GM18499 (cell line): ENCODE data around the gene MAP4K4.
"Not testable (repeated sequence)": the region's sequence is repeated elsewhere in the genome, so short reads cannot be mapped to it uniquely, and the experiment has no call there.

Experiments
- ATAC-seq: cut with Tn5 transposase; IDR thresholded peaks from one replicate; pipeline ENCODE4 v1.9.1; 2021; ENCODE audit warnings: moderate number of reproducible peaks; ENCODE audit not compliant: insufficient read depth, unreplicated experiment

The MAP4K4 gene

DNA sequence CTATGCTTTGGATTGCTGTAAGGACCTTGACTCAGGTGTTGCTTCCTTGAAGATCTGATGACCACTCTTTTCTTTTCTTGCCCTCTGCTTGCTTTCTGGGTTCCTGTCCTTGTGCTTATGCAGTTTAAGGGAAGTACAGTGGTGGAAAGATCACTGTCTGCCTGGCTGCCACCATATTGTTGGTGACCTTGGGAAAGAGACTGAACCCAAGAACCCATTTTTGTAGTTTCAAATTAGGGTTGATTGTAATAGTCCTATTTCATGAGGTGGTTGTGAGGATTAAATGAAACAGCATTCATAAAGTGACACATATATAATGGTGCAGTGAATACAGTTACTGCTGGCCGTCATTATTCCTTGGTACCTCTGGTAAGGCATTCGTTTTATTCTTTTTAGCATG lies 41.1 kb downstream of the MAP4K4 start:
- ATAC-seq: no peak

GRCh38 chr2:101740555-101740964 lies 43.1 kb downstream of the MAP4K4 start:
- ATAC-seq: no peak

DNA sequence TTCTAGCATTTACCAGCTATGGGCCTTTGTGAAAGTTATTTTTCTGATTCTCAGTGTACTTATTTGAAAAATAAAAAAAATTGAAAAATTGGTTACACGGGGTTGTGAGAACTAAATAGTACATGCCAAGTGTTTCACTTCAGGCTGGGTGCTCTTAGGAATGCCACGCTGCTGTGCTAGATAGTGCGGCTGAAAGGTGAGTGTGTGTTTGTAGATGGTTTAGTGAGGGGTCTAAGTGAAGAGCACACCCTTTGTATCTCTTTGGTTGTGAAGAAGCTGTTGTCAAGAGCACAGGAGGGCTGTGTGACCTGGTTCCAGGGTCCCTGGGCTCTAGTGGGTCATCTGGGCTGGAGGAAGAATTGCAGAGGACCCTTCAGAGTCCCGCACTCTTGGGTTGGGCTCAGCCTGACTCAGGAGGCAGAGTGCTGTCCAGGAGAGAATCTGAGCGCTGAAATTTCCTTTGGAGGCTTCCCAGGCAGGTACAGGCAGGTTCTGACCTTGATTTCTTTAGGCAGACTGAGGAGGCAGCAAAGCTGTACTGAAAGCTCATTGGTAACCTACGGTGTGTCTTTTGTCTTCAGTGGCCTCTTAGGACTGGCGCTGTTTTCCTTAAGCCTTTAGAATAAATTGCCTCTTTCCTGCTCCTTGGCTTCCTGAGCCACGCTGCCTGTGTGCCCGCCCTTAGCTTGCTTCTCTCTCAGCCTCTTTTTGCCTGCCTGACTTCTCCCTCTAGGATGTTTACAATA lies 44.4 kb downstream of the MAP4K4 start:
- no peak for ATAC-seq

- no peak for ATAC-seq
Measured at GRCh38 chr2:101742547-101742946, 45.0 kb downstream of the MAP4K4 start.

- no peak for ATAC-seq
Measured at GRCh38 chr2:101743288-101743687, 45.8 kb downstream of the MAP4K4 start.

GRCh38 chr2:101744832-101745231 lies 47.3 kb downstream of the MAP4K4 start:
- ATAC-seq: no peak

DNA sequence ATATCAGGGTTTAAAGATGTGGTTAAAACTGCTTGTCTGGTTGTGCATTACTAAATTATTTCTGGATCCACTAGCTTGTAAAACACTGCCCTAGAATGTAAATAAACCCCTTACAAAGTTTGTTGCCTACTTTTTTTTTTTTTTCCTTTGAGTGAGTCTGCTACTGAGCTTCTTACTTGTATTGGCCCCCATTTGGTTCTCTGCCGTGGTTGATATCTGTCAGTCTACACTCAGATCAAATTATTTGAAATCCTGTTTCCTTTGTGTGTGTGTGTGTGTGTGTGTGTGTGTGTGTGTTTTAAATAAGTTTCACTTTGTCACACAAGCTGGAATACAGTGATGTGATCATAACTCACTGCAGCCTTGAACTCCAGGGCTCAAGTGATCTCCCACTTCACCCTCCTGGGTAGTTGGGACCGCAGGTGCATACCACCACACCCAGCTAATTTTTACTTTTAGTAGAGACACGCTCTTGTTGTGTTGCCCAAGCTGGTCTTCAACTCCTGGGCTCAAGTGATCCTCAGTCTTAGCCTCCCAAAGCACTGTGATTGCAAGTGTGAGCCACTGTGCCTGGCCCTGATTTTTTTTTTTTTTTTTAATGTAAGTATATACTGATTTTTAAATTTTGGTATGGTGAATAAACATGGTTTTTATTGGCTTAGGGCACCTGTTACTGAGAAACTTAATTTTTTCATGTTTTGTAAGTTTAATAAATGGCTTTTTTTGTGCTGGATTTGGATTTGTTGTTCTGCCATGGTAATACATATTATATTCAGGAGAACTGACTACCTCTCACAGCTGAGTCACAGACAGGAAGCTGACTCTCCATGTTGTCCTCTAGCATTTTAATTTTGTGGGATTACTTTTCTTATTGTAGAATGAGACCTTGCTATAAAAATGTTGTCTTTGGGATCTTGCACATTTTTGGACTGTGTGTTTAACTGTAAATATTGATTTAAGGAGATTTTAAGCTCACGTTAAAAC lies 48.5 kb downstream of the MAP4K4 start:
- ATAC-seq: no peak

- ATAC-seq: no peak
Measured at GRCh38 chr2:101748000-101748399, 50.5 kb downstream of the MAP4K4 start.

- ATAC-seq: not testable (repeated sequence)
Measured at GRCh38 chr2:101748462-101748861, 51.0 kb downstream of the MAP4K4 start.

- ATAC-seq: no peak
Measured at GRCh38 chr2:101750688-101751087, 53.2 kb downstream of the MAP4K4 start.

DNA sequence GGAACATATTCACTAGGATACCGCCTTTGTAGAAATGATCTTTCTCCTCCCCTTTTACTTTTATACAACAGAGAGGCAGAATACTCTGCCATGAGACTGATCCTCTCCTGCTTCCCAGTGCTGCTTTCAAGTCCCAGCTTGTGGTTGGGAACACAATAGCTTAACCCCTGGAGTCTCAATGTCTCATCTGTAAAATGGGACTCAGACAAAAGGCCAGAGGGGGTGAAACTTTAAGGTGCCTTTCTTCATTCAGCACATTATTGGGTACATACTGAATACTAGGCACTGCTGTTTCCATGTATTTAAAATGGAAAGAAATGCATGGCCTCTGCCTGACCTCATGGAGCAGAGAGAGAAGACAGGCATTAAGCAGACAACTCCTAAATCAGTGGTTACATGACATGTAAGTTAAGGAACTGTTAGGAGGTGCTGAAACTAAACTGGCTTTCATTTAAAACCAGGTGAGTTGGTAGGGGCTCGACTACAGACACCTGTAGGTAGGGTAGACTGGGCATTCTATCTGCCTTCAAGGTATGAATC lies 53.8 kb downstream of the MAP4K4 start:
- no peak for ATAC-seq

DNA sequence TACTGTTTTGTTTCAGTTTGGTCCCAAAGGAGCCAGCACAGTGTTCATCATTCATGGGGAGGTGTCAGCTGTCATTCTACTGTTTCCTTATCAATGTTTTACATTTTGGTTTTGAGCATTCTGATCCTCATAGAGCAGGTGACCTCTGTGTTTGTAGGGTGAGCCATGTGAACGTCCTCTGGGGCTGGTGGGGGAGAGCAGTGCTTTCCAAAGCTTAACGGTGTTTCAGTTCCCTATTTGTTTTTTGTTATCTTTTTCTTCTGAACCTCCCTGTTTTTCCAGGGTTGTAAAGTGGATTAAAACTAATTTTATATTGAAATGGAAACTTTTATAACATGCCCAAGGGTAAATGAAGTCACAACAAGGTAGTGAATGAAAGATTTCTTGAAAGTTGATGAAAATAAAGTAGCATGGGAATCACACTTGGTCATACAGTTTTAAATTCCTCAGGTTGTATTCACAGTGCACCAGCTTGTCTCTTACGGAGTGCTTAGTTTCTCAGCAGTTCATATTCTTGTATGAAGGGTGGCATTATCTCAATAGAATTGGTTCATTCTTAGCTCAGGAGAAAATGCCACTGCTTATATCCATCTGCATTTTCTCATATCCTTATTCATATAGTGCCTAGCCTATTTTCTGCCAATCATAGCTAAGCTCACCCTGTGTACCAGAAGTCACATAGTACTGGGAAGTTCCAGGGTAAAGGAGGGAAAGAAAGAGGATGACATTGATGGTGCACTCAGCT lies 54.5 kb downstream of the MAP4K4 start:
- peak; percentile 67 for ATAC-seq

- ATAC-seq: no peak
Measured at GRCh38 chr2:101752716-101753616, 55.5 kb downstream of the MAP4K4 start.

- ATAC-seq: no peak
Measured at GRCh38 chr2:101753720-101754490, 56.4 kb downstream of the MAP4K4 start.

DNA sequence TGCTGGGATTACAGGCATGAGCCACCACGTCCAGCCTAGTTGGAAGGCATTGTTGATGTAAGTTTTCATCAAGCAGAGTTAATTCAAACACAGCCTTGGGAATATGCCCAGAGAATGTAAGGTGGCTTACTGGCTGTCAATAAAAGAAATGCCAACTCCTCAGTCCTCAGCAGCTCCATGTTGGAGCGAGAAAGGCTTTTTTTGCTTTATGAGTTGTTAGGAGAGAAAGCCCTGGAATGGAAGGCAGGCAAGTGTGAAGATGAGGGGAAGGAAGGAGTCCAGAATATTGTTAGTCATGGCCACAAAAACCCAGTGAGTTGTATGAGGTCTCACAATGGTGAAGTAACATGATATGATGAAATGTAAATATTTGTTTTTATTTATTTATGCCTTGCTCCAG lies 57.1 kb downstream of the MAP4K4 start:
- no peak for ATAC-seq

DNA sequence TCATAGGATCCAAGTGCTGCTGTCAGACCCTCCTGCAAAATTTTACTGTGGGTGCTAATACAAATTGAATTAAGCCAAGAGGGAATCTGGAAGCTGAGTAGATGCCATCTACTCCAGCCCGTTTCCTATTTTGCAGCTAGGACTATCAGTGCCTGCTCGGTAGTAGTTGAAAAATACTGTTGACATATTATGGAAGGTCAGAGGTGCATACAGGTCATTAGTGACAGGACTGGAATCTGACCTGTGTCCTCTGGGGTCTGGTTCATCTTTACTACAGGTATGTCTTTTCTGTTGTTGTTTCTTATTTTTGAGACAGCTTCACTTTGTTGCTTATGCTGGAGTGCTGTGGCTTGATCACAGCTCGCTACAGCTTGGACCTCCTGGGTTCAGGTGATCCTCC lies 58.8 kb downstream of the MAP4K4 start:
- no peak for ATAC-seq

DNA sequence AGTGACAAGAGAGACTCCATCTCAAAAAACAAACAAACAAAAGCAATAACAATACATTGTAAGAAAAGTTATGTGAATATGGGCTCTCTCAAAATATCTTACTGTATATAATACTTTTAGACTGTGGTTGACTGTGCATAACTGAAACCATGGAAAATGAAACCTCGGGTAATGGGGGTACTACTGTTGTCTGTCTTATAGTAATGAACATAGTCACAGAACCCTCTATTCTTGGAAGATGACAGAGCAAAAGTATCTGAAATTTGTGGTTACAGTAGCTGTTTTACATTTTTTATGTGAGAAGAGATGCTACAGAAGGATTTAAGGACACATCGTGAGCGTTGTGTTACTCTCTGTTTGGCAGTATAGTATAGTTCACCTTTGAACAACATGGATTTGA lies 60.5 kb downstream of the MAP4K4 start:
- ATAC-seq: peak; percentile 39

- ATAC-seq: no peak
Measured at GRCh38 chr2:101759162-101759561, 61.7 kb downstream of the MAP4K4 start.
